Ishikawa (cell line): ENCODE data around the gene PDZD7.

Experiments used
- CEBPB ChIP-seq: IDR thresholded peaks from 2 replicates; pipeline ENCODE4 v1.6.1; 2012
- CREB1 ChIP-seq: IDR thresholded peaks from 2 replicates; pipeline ENCODE4 v1.6.1; 2012; ENCODE audit warnings: low read depth
- EGR1 ChIP-seq: IDR thresholded peaks from 2 replicates; pipeline ENCODE4 v1.6.1; 2012
- EP300 ChIP-seq: IDR thresholded peaks from 2 replicates; pipeline ENCODE4 v1.6.1; 2012; ENCODE audit warnings: borderline replicate concordance
- FOXM1 ChIP-seq: IDR thresholded peaks from 2 replicates; pipeline ENCODE4 v1.6.1; 2012; ENCODE audit warnings: low read depth, borderline replicate concordance
- MAX ChIP-seq: IDR thresholded peaks from 2 replicates; pipeline ENCODE4 v1.6.1; 2012
- NFIC ChIP-seq: IDR thresholded peaks from 2 replicates; pipeline ENCODE4 v1.6.1; 2012
- RAD21 ChIP-seq: IDR thresholded peaks from 2 replicates; pipeline ENCODE4 v1.6.1; 2012; ENCODE audit warnings: low read depth
- TAF1 ChIP-seq: IDR thresholded peaks from 2 replicates; pipeline ENCODE4 v1.6.1; 2012; ENCODE audit warnings: low read depth, mild to moderate bottlenecking
- TCF12 ChIP-seq: IDR thresholded peaks from 2 replicates; pipeline ENCODE4 v1.6.1; 2012; ENCODE audit warnings: low read depth
- TEAD4 ChIP-seq: IDR thresholded peaks from 2 replicates; pipeline ENCODE4 v1.6.1; 2012
- USF1 ChIP-seq: IDR thresholded peaks from 2 replicates; pipeline ENCODE4 v1.6.1; 2012
- YY1 ChIP-seq: IDR thresholded peaks from 2 replicates; pipeline ENCODE4 v1.6.1; 2012; ENCODE audit warnings: low read depth
- ZBTB7A ChIP-seq: IDR thresholded peaks from 2 replicates; pipeline ENCODE4 v1.6.1; 2012; ENCODE audit warnings: low read depth
- TF ChIP-seq, protein P1 (sequence below): IDR thresholded peaks from 2 replicates; pipeline ENCODE4 v1.6.1; 2012; ENCODE audit warnings: low read depth, mild to moderate bottlenecking

The PDZD7 gene

DNA sequence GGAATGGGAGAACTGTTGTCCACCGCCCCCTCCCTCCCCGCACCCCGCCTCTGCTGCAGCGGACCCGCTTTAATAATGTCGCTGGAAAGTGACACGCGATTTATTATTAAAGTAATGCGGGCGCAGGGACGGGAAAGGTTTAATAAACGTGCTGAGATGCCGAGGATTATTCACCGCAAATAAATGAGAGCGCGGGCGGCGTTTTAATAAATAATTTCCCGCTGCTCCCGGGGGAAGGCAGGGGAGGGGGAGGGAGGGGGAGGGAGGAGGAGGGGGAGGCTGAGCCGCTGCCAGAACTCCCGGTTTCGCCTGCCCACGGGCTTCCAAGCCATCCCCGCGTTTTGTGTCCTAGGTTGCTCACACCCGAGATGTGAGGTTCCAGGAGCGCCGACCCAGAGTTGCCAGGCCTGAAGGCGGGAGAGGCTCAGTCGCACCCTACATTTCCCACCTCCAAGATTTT is 36.0 kb upstream of the PDZD7 start:
- TF ChIP-seq YY1 = no peak
- TF ChIP-seq USF1 = no peak
- no peak for TF ChIP-seq EP300
- no peak for TF ChIP-seq TAF1
- no peak for TF ChIP-seq EGR1
- TF ChIP-seq TEAD4 = no peak
- TF ChIP-seq MAX = no peak
- TF ChIP-seq NFIC = no peak
- no peak for TF ChIP-seq CEBPB
- no peak for TF ChIP-seq TCF12
- no peak for TF ChIP-seq FOXM1
- TF ChIP-seq RAD21 = no peak
- TF ChIP-seq ZBTB7A = no peak

- peak; percentile 64; the same call in 1 of the 2 replicates for TF ChIP-seq YY1
- TF ChIP-seq ZBTB7A = peak; percentile 66
- TF ChIP-seq, protein P1, sequence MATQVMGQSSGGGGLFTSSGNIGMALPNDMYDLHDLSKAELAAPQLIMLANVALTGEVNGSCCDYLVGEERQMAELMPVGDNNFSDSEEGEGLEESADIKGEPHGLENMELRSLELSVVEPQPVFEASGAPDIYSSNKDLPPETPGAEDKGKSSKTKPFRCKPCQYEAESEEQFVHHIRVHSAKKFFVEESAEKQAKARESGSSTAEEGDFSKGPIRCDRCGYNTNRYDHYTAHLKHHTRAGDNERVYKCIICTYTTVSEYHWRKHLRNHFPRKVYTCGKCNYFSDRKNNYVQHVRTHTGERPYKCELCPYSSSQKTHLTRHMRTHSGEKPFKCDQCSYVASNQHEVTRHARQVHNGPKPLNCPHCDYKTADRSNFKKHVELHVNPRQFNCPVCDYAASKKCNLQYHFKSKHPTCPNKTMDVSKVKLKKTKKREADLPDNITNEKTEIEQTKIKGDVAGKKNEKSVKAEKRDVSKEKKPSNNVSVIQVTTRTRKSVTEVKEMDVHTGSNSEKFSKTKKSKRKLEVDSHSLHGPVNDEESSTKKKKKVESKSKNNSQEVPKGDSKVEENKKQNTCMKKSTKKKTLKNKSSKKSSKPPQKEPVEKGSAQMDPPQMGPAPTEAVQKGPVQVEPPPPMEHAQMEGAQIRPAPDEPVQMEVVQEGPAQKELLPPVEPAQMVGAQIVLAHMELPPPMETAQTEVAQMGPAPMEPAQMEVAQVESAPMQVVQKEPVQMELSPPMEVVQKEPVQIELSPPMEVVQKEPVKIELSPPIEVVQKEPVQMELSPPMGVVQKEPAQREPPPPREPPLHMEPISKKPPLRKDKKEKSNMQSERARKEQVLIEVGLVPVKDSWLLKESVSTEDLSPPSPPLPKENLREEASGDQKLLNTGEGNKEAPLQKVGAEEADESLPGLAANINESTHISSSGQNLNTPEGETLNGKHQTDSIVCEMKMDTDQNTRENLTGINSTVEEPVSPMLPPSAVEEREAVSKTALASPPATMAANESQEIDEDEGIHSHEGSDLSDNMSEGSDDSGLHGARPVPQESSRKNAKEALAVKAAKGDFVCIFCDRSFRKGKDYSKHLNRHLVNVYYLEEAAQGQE = no peak
- TF ChIP-seq CEBPB = no peak
- peak; percentile 32 for TF ChIP-seq TEAD4
- TF ChIP-seq NFIC = peak; percentile 73; the same call in 1 of the 2 replicates
- TF ChIP-seq TCF12 = peak; percentile 77
- TF ChIP-seq FOXM1 = peak; percentile 58
- TF ChIP-seq TAF1 = peak; percentile 76
- TF ChIP-seq USF1 = peak; percentile 83
- peak; percentile 64 for TF ChIP-seq EGR1
- TF ChIP-seq MAX = peak; percentile 92
- no peak for TF ChIP-seq CREB1
- peak; percentile 40 for TF ChIP-seq RAD21
- peak; percentile 45; the same call in 1 of the 2 replicates for TF ChIP-seq EP300
Observed at GRCh38 chr10:101066146-101066895, 35.4 kb upstream of the PDZD7 start.

- TF ChIP-seq RAD21 (no peak), ZBTB7A (no peak), TCF12 (no peak), YY1 (no peak), USF1 (no peak), NFIC (no peak), TEAD4 (no peak), EGR1 (no peak; the same call in 1 of the 2 replicates), TAF1 (no peak), CEBPB (no peak), FOXM1 (no peak), EP300 (no peak), MAX (no peak; the same call in 1 of the 2 replicates), CREB1 (no peak)
- TF ChIP-seq, protein P1 = no peak
Observed at GRCh38 chr10:101065481-101066145, 34.7 kb upstream of the PDZD7 start.

DNA sequence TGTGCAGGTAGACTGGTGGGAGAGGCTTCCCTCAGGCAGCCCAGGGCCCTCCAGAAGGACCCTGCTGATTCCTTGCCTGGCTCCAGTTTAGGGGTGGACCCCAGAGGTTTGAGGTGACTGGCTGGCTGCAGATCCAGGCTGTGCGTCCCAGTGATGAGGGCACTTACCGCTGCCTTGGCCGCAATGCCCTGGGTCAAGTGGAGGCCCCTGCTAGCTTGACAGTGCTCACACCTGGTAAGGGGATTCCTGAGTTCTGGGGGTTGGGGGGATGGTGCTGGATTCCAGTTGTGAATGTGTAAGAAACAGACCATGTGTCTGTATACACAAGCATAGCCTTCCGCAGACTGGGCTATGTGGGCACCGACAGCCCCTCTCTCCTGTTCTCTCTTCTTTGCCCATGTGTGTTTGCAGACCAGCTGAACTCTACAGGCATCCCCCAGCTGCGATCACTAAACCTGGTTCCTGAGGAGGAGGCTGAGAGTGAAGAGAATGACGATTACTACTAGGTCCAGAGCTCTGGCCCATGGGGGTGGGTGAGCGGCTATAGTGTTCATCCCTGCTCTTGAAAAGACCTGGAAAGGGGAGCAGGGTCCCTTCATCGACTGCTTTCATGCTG is 33.6 kb upstream of the PDZD7 start:
- no peak for TF ChIP-seq TCF12
- TF ChIP-seq ZBTB7A = no peak
- TF ChIP-seq EP300 = no peak
- no peak for TF ChIP-seq NFIC
- TF ChIP-seq CREB1 = no peak
- no peak for TF ChIP-seq MAX
- TF ChIP-seq FOXM1 = no peak
- TF ChIP-seq CEBPB = no peak
- no peak for TF ChIP-seq EGR1
- TF ChIP-seq TAF1 = no peak
- TF ChIP-seq YY1 = no peak
- TF ChIP-seq RAD21 = no peak
- no peak for TF ChIP-seq TEAD4
- TF ChIP-seq, protein P1 = no peak
